ENCODE measurements around the gene NDEL1. TPM values are rescaled to one million over a fixed set of nuclear protein-coding genes. Genes with fewer than 3 reads are reported as not detected.

The NDEL1 gene
- total and polyA plus RNA-seq, 2 donors (not counting 3 experiments of a cell fraction or from before 2014, with no cell fraction given), result 60.0 to 87.4 TPM

DNA sequence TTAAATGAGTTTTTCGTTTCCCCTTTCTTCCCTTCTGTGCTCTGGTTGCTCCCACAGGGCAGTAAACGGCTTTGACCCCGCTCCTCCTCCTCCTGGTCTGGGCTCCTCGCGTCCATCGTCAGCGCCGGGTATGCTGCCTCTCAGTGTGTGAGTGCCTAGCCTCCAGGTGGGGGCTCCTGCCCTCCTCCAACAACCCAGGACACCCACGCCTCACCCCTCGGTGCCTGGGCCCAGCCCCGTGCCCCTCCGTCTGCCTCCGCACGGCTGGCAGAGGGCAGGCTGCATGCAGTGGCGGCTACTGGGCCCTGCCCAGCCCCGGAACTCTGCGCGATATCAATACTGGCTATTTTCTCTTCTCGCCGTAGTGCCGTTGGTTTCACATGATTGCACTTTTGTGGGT, 31.2 kb downstream of the NDEL1 start:
- CTCF ChIA-PET, result no interaction called here

DNA sequence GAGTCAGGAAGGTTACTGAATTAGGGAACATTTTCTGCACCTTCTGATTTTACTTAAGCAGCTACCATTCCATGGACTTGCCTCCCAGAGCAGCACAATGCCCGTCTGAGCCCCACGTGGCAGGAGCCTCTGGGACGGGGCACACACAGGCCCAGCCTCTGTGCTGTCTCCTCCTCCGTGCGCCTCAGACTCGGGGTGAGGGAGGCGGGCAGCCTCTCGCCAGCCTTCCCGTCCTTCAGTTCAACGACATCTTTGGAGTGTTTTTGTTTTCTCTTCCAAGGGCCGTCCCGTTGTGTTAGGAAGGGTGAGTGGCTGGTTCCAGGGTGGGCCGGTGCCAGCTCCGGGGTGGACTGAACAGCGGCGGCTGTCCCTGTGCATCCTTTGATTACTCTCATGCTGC, 31.8 kb downstream of the NDEL1 start:
- dilution Hi-C loops (cut with MboI; ENCODE audit: extremely low pct_ligation_motif_present, low sequenced_read_pairs), result no loop called here
- no peak overlapping the region for H2AFZ ChIP-seq (ENCODE audit: low read depth, low read length)
- intact Hi-C loops (cut with micrococcal nuclease), result no loop called here
- FAIRE-seq (no peak), DNase-seq (ENCODE audit: low read depth, low spot score) (no peak)
- no peaks in the 10 kb centered on the region for H3K27me3 ChIP-seq (ENCODE audit: control insufficient read depth in 2 of 2, insufficient read depth in 2 of 2, low read length in 2 of 2)
- no peak for TF ChIP-seq FOS (IDR thresholded peaks at IDR 0.05; ENCODE audit: borderline replicate concordance, insufficient read depth, low read length)
- TF ChIP-seq, protein P1, sequence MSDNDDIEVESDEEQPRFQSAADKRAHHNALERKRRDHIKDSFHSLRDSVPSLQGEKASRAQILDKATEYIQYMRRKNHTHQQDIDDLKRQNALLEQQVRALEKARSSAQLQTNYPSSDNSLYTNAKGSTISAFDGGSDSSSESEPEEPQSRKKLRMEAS (IDR thresholded peaks at IDR 0.05; ENCODE audit: insufficient read depth, insufficient read length), result no peak
- no peak for TF ChIP-seq POLR2AphosphoS5 (IDR thresholded peaks at IDR 0.05; ENCODE audit: insufficient read depth, low read depth, low read length)
- no peak for TF ChIP-seq GATA2 (IDR thresholded peaks at IDR 0.05; ENCODE audit: insufficient read depth, insufficient read length, low read depth, low read length)
- no peak for TF ChIP-seq POLR2A (IDR thresholded peaks at IDR 0.05; ENCODE audit: low read depth, low read length)
- TF ChIP-seq MYC (IDR thresholded peaks at IDR 0.05; ENCODE audit: low read depth, low read length), result no peak
- no peak for TF ChIP-seq EZH2 (IDR thresholded peaks at IDR 0.05; ENCODE audit: borderline replicate concordance, low read depth, low read length, severe bottlenecking)
- no peak for TF ChIP-seq JUN (IDR thresholded peaks at IDR 0.05; ENCODE audit: borderline replicate concordance, insufficient read depth, insufficient read length, low read depth)
- CTCF ChIA-PET, result no interaction called here
- POLR2A ChIA-PET, result no interaction called here
- peaks cover 25% of the 10 kb centered on the region for H3K79me2 ChIP-seq (ENCODE audit: control insufficient read depth, insufficient read depth, low read length)
- H3K9ac ChIP-seq (replicated peaks; ENCODE audit: extremely low read depth, insufficient read depth, low read length), result no peak overlapping the region
- no peaks in the 10 kb centered on the region for H4K20me1 ChIP-seq (replicated peaks; ENCODE audit: control insufficient read depth, extremely low read depth, insufficient read depth, low read length)
- no peak overlapping the region for H3K4me2 ChIP-seq (ENCODE audit: insufficient read depth, low read length)
- H3K27ac ChIP-seq (ENCODE audit: insufficient read depth, low read depth, low read length), result no peak overlapping the region
- BruUV-seq (replicated peaks), result TSS peak; percentile 48
- no peaks in the 10 kb centered on the region for H3K9me3 ChIP-seq (replicated peaks; ENCODE audit: control insufficient read depth, insufficient read depth, low read length)
- peaks cover 11 to 35% of the 10 kb centered on the region in 2 experiments for H3K36me3 ChIP-seq (ENCODE audit: control insufficient read depth in 2 of 2, extremely low read depth in 1 of 2, insufficient read depth in 2 of 2, low read length in 2 of 2)
- no peak overlapping the region for H3K4me3 ChIP-seq (replicated peaks in 1 of 3; ENCODE audit: insufficient read depth in 1 of 3, low read depth in 1 of 3, low read length in 3 of 3)
- H3K4me1 ChIP-seq (ENCODE audit: control insufficient read depth, extremely low read depth, insufficient read depth, low read length), result no peaks in the 10 kb centered on the region
- H3K9me1 ChIP-seq (replicated peaks; ENCODE audit: control insufficient read depth, extremely low read depth, insufficient read depth, low read length), result no peaks in the 10 kb centered on the region

More for the DNA sequence above, 31.2 kb downstream of the NDEL1 start:
- FAIRE-seq (no peak), DNase-seq (ENCODE audit: low read depth, low spot score) (no peak)
- H3K4me1 ChIP-seq (ENCODE audit: control insufficient read depth, extremely low read depth, insufficient read depth, low read length), result no peaks in the 10 kb centered on the region
- no TSS peak for BruUV-seq (replicated peaks)
- no peak for TF ChIP-seq POLR2A (IDR thresholded peaks at IDR 0.05; ENCODE audit: low read depth, low read length)
- TF ChIP-seq POLR2AphosphoS5 (IDR thresholded peaks at IDR 0.05; ENCODE audit: insufficient read depth, low read depth, low read length), result no peak
- TF ChIP-seq FOS (IDR thresholded peaks at IDR 0.05; ENCODE audit: borderline replicate concordance, insufficient read depth, low read length), result no peak
- TF ChIP-seq, protein P1 (IDR thresholded peaks at IDR 0.05; ENCODE audit: insufficient read depth, insufficient read length), result no peak
- dilution Hi-C loops (cut with MboI; ENCODE audit: extremely low pct_ligation_motif_present, low sequenced_read_pairs) (no loop called here), intact Hi-C loops (cut with micrococcal nuclease) (no loop called here)
- H3K27me3 ChIP-seq (ENCODE audit: control insufficient read depth in 2 of 2, insufficient read depth in 2 of 2, low read length in 2 of 2), result no peaks in the 10 kb centered on the region
- H3K4me3 ChIP-seq (replicated peaks in 1 of 3; ENCODE audit: insufficient read depth in 1 of 3, low read depth in 1 of 3, low read length in 3 of 3), result no peak overlapping the region
- POLR2A ChIA-PET, result no interaction called here
- H4K20me1 ChIP-seq (replicated peaks; ENCODE audit: control insufficient read depth, extremely low read depth, insufficient read depth, low read length), result no peaks in the 10 kb centered on the region
- H3K79me2 ChIP-seq (ENCODE audit: control insufficient read depth, insufficient read depth, low read length), result peaks cover 32% of the 10 kb centered on the region
- no peak overlapping the region for H3K4me2 ChIP-seq (ENCODE audit: insufficient read depth, low read length)
- H3K9me3 ChIP-seq (replicated peaks; ENCODE audit: control insufficient read depth, insufficient read depth, low read length), result no peaks in the 10 kb centered on the region
- H3K27ac ChIP-seq (ENCODE audit: insufficient read depth, low read depth, low read length), result no peak overlapping the region
- no peak overlapping the region for H3K9ac ChIP-seq (replicated peaks; ENCODE audit: extremely low read depth, insufficient read depth, low read length)
- peaks cover 11 to 39% of the 10 kb centered on the region in 2 experiments for H3K36me3 ChIP-seq (ENCODE audit: control insufficient read depth in 2 of 2, extremely low read depth in 1 of 2, insufficient read depth in 2 of 2, low read length in 2 of 2)
- no peak overlapping the region for H2AFZ ChIP-seq (ENCODE audit: low read depth, low read length)
- H3K9me1 ChIP-seq (replicated peaks; ENCODE audit: control insufficient read depth, extremely low read depth, insufficient read depth, low read length), result no peaks in the 10 kb centered on the region
